DOHH2 (cell line): ENCODE measurements around the gene TRHDE.

Experiments
- H3F3A ChIP-seq: fragments of 200-600 bp; sonication (generic), shearing (Covaris generic); 2 replicates; pipeline ENCODE4 v1.6.0; 2016; ENCODE audit warnings: antibody characterized with exemption, mild to moderate bottlenecking; ENCODE audit not compliant: control insufficient read depth, insufficient read depth
- H3K27ac ChIP-seq: fragments of 200-600 bp; sonication (generic); 2 replicates; pipeline ENCODE4 v1.5.1; 2014; ENCODE audit warnings: low read depth, mild to moderate bottlenecking, low read length, moderate library complexity
- H3K27me3 ChIP-seq: fragments of 200-600 bp; sonication (generic); 2 replicates; pipeline ENCODE4 v1.6.1; 2014; ENCODE audit warnings: mild to moderate bottlenecking, low read length, mixed read lengths; ENCODE audit not compliant: control insufficient read depth
- H3K36me3 ChIP-seq: fragments of 200-600 bp; sonication (generic); 2 replicates; pipeline ENCODE4 v1.6.1; 2014; ENCODE audit warnings: mild to moderate bottlenecking, low read length, moderate library complexity, mixed read lengths; ENCODE audit not compliant: control insufficient read depth
- H3K4me1 ChIP-seq: fragments of 200-600 bp; sonication (generic); 2 replicates; pipeline ENCODE4 v1.6.1; 2014; ENCODE audit warnings: mild to moderate bottlenecking, low read length, mixed read lengths; ENCODE audit not compliant: control insufficient read depth
- H3K4me2 ChIP-seq: fragments of 200-600 bp; sonication (generic); 2 replicates; pipeline ENCODE4 v1.6.0; 2014; ENCODE audit warnings: mild to moderate bottlenecking, low read length, moderate library complexity
- H3K4me3 ChIP-seq: fragments of 200-600 bp; sonication (generic); 2 replicates; pipeline ENCODE4 v1.5.1; 2014; ENCODE audit warnings: mild to moderate bottlenecking, low read length, mixed read lengths
- H3K79me2 ChIP-seq: fragments of 200-600 bp; sonication (generic); 2 replicates; pipeline ENCODE4 v1.6.1; 2014; ENCODE audit warnings: mild to moderate bottlenecking, low read length, mixed read lengths; ENCODE audit not compliant: control insufficient read depth
- H3K9me2 ChIP-seq: fragments of 200-600 bp; sonication (generic); replicated peaks from 2 replicates; pipeline ENCODE4 v1.6.1; 2014; ENCODE audit warnings: mild to moderate bottlenecking, low read length, mixed read lengths; ENCODE audit not compliant: control insufficient read depth
- H3K9me3 ChIP-seq: fragments of 200-600 bp; sonication (generic); 2 replicates; pipeline ENCODE4 v1.6.1; 2014; ENCODE audit warnings: antibody characterized with exemption, low read length, mixed read lengths; ENCODE audit not compliant: control insufficient read depth, insufficient read depth
- H4K20me1 ChIP-seq: fragments of 200-600 bp; sonication (generic); 2 replicates; pipeline ENCODE4 v1.6.0; 2014; ENCODE audit warnings: low read depth, mild to moderate bottlenecking, antibody characterized with exemption, low read length, moderate library complexity; ENCODE audit not compliant: control insufficient read depth, insufficient read depth
- CTCF ChIP-seq: fragments of 200-600 bp; sonication (generic); IDR thresholded peaks from one replicate; pipeline ENCODE4 v1.5.1; 2014; ENCODE audit warnings: antibody characterized with exemption, mild to moderate bottlenecking, low read depth, low read length; ENCODE audit not compliant: poor library complexity, severe bottlenecking
- EZH2phosphoT487 ChIP-seq: fragments of 200-600 bp; sonication (generic); IDR thresholded peaks from 2 replicates; pipeline ENCODE4 v1.6.1; 2017; ENCODE audit warnings: borderline replicate concordance, mild to moderate bottlenecking, antibody characterized with exemption, low read length, moderate library complexity, mixed read lengths

TRHDE gene

GRCh38 chr12:72330784-72331183, 58.6 kb downstream of the TRHDE start:
- Histone ChIP-seq H3K79me2 (no peaks in the 10 kb centered on the region), H3K27ac (no peak overlapping the region), H3K9me3 (no peaks in the 10 kb centered on the region), H3F3A (no peaks in the 10 kb centered on the region), H3K4me3 (no peak overlapping the region), H3K36me3 (no peaks in the 10 kb centered on the region), H3K4me2 (no peak overlapping the region), H3K27me3 (peaks cover 5% of the 10 kb centered on the region; the same call in 1 of the 2 replicates), H3K9me2 (no peaks in the 10 kb centered on the region), H4K20me1 (no peaks in the 10 kb centered on the region), H3K4me1 (no peaks in the 10 kb centered on the region)
- no peak for TF ChIP-seq EZH2phosphoT487
- no peak for TF ChIP-seq CTCF

DNA sequence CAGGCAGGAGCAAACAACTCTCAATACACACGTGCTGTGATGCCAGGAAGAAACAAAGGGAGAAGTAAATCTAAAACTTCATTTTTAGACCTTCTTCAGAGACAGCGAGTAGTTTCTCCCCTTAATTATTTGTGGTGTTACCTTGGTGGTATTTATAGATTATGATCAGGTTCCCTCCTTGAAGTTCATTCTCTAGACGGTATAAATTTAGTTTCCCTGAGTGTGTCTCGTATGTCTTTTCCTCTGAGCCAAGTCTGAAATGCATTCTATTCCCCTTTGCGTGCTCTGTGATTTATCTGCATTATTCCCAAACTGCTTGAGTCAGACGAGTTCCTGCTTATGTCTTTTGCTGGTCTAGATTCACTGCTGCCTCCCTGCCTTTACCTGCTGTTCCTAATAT, 65.2 kb downstream of the TRHDE start:
- no peaks in the 10 kb centered on the region for H3K36me3 ChIP-seq
- no peaks in the 10 kb centered on the region for H3K9me2 ChIP-seq
- no peaks in the 10 kb centered on the region for H3K4me1 ChIP-seq
- H3K27ac ChIP-seq, result no peak overlapping the region
- TF ChIP-seq CTCF, result no peak
- no peak for TF ChIP-seq EZH2phosphoT487
- no peak overlapping the region for H3K4me2 ChIP-seq
- H3K79me2 ChIP-seq, result no peaks in the 10 kb centered on the region
- H3F3A ChIP-seq, result no peaks in the 10 kb centered on the region
- no peaks in the 10 kb centered on the region for H4K20me1 ChIP-seq
- no peaks in the 10 kb centered on the region for H3K27me3 ChIP-seq
- no peak overlapping the region for H3K4me3 ChIP-seq
- no peaks in the 10 kb centered on the region for H3K9me3 ChIP-seq

GRCh38 chr12:72337946-72338345, 65.8 kb downstream of the TRHDE start:
- TF ChIP-seq CTCF, result no peak
- TF ChIP-seq EZH2phosphoT487, result no peak
- no peaks in the 10 kb centered on the region for H3F3A ChIP-seq
- H4K20me1 ChIP-seq, result no peaks in the 10 kb centered on the region
- H3K9me3 ChIP-seq, result no peaks in the 10 kb centered on the region
- no peaks in the 10 kb centered on the region for H3K79me2 ChIP-seq
- H3K4me3 ChIP-seq, result no peak overlapping the region
- H3K27ac ChIP-seq, result no peak overlapping the region
- no peaks in the 10 kb centered on the region for H3K9me2 ChIP-seq
- H3K4me1 ChIP-seq, result no peaks in the 10 kb centered on the region
- no peaks in the 10 kb centered on the region for H3K36me3 ChIP-seq
- H3K4me2 ChIP-seq, result no peak overlapping the region
- no peaks in the 10 kb centered on the region for H3K27me3 ChIP-seq

- H3K4me2 ChIP-seq, result no peak overlapping the region
Measured at GRCh38 chr12:72338437-72338836, 66.3 kb downstream of the TRHDE start.

More at GRCh38 chr12:72338437-72338836, 66.3 kb downstream of the TRHDE start:
- Histone ChIP-seq H3K36me3 (no peaks in the 10 kb centered on the region), H3K4me1 (no peaks in the 10 kb centered on the region), H3K79me2 (no peaks in the 10 kb centered on the region), H4K20me1 (no peaks in the 10 kb centered on the region), H3K4me3 (no peak overlapping the region), H3K27me3 (no peaks in the 10 kb centered on the region), H3K27ac (no peak overlapping the region), H3K9me2 (no peaks in the 10 kb centered on the region), H3K9me3 (no peaks in the 10 kb centered on the region), H3F3A (no peaks in the 10 kb centered on the region)
- TF ChIP-seq EZH2phosphoT487 (no peak), CTCF (no peak)
